RWPE1 (cell line): ENCODE measurements around the gene TNRC6C.
A peak's percentile ranks its signal among the peaks of the same experiment; 100 is the strongest.

ENCODE experiments used
- CTCF ChIA-PET: fragments of 350-600 bp; sonication (Branson Sonifier 250); formaldehyde crosslinking; extraction: SDS; loops from one replicate; lab custom pipeline; 2021; lab: Yijun Ruan, JAX
- POLR2A ChIA-PET: fragments of 400-600 bp; formaldehyde crosslinking; extraction: SDS; loops from one replicate; lab custom pipeline; 2020; ENCODE audit warnings: antibody characterized with exemption; ENCODE audit not compliant: low non-redundant PET; lab: Yijun Ruan, JAX
- DNase-seq: peaks from one replicate; pipeline ENCODE4 v3.0.0; 2012; ENCODE audit warnings: low spot score
- H3K27ac ChIP-seq: fragments of 450-650 bp; 2 replicates; pipeline ENCODE4 v1.5.1; 2017
- TF ChIP-seq, protein P1 (sequence below): fragments of 450-650 bp; conservative IDR thresholded peaks from 2 replicates; pipeline ENCODE4 v1.5.1; 2017; ENCODE audit warnings: low read depth, mild to moderate bottlenecking

TNRC6C gene

GRCh38 chr17:78038748-78039288 lies 80.3 kb downstream of the TNRC6C start:
- H3K27ac ChIP-seq: no peak overlapping the region
- ChIA-PET POLR2A (no interaction called here), CTCF (interaction anchor here (0.8 kb wide), 1 partner anchor 496 kb away, joined by 7 read pairs; no protein-coding TSS in a partner anchor)
- no peak for DNase-seq
- TF ChIP-seq, protein P1, sequence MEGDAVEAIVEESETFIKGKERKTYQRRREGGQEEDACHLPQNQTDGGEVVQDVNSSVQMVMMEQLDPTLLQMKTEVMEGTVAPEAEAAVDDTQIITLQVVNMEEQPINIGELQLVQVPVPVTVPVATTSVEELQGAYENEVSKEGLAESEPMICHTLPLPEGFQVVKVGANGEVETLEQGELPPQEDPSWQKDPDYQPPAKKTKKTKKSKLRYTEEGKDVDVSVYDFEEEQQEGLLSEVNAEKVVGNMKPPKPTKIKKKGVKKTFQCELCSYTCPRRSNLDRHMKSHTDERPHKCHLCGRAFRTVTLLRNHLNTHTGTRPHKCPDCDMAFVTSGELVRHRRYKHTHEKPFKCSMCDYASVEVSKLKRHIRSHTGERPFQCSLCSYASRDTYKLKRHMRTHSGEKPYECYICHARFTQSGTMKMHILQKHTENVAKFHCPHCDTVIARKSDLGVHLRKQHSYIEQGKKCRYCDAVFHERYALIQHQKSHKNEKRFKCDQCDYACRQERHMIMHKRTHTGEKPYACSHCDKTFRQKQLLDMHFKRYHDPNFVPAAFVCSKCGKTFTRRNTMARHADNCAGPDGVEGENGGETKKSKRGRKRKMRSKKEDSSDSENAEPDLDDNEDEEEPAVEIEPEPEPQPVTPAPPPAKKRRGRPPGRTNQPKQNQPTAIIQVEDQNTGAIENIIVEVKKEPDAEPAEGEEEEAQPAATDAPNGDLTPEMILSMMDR: no peak

- ChIA-PET POLR2A (no interaction called here), CTCF (interaction anchor here (0.8 kb wide), 1 partner anchor 497 kb away, joined by 7 read pairs; no protein-coding TSS in a partner anchor)
- TF ChIP-seq, protein P1: no peak
- H3K27ac ChIP-seq: no peak overlapping the region
- DNase-seq: no peak
Observed at GRCh38 chr17:78039581-78039980, 81.1 kb downstream of the TNRC6C start.

GRCh38 chr17:78040440-78041385 lies 82.2 kb downstream of the TNRC6C start:
- peak; percentile 54 for DNase-seq
- TF ChIP-seq, protein P1: peak; percentile 43
- ChIA-PET CTCF (interaction anchor here (0.5 to 1.4 kb wide), 7 partner anchors 43 to 1038 kb away, joined by 3 to 9 read pairs (median 4); no protein-coding TSS in a partner anchor), POLR2A (no interaction called here)
- peak overlapping the region; percentile 89 for H3K27ac ChIP-seq

GRCh38 chr17:78041386-78042179 lies 83.1 kb downstream of the TNRC6C start:
- CTCF ChIA-PET: interaction anchor here (0.7 to 1.4 kb wide), 2 partner anchors 43 to 54 kb away, joined by 4 to 9 read pairs; no protein-coding TSS in a partner anchor
- POLR2A ChIA-PET: no interaction called here
- H3K27ac ChIP-seq: peak overlapping the region; percentile 89
- TF ChIP-seq, protein P1: no peak
- DNase-seq: no peak

DNA sequence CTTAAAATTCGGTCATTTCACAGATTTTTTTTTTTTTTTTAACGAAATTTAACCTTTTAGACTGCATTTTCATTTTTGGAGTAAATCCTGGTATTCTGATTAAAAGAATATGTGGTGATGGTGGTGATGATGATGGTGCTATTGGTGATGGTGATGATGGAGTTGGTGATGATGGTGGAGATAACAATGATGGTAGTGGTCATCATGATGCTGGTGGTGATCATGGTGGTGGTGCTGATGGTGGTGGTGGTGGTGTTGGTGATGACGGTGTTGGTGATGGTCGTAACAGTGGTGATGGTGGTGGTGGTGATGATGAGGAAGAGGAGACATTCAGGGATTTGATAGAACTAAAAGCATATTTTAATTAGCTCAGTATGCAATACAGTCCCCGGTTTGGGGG lies 84.0 kb downstream of the TNRC6C start:
- no peak overlapping the region for H3K27ac ChIP-seq
- DNase-seq: no peak
- TF ChIP-seq, protein P1: no peak
- ChIA-PET POLR2A (no interaction called here), CTCF (interaction anchor here (0.6 kb wide), 1 partner anchor 129 kb away, joined by 3 read pairs; no protein-coding TSS in a partner anchor)
